SU-DHL-6 (cell line): Measurements from ENCODE around the gene EN2.

ENCODE experiments used
- H2AFZ ChIP-seq: fragments of 200-600 bp; sonication (generic); 2 replicates; pipeline ENCODE4 v1.6.1; 2014; ENCODE audit warnings: low read depth, mild to moderate bottlenecking, moderate library complexity, mixed read lengths, antibody characterized with exemption, low read length; ENCODE audit not compliant: severe bottlenecking
- H3F3A ChIP-seq: fragments of 200-600 bp; shearing (Covaris generic); 2 replicates; pipeline ENCODE4 v1.6.0; 2016; ENCODE audit warnings: antibody characterized with exemption, mild to moderate bottlenecking; ENCODE audit not compliant: insufficient read depth
- H3K27ac ChIP-seq: fragments of 200-600 bp; sonication (generic); 2 replicates; pipeline ENCODE4 v1.5.1; 2016; ENCODE audit warnings: low read depth, mild to moderate bottlenecking, low read length, moderate library complexity, mixed read lengths
- H3K27me3 ChIP-seq: fragments of 200-600 bp; sonication (generic), shearing (Covaris generic); 2 replicates; pipeline ENCODE4 v1.6.0; 2014; ENCODE audit warnings: mild to moderate bottlenecking, low read length
- H3K36me3 ChIP-seq: fragments of 200-600 bp; sonication (generic); 2 replicates; pipeline ENCODE4 v1.6.1; 2014; ENCODE audit warnings: mild to moderate bottlenecking, low read length, mixed read lengths
- H3K4me2 ChIP-seq: fragments of 300-600, 200-600 bp; shearing (Covaris generic), sonication (generic); 2 replicates; pipeline ENCODE4 v1.6.0; 2014; ENCODE audit warnings: low read length, low read depth, mild to moderate bottlenecking; ENCODE audit not compliant: poor library complexity, severe bottlenecking
- H3K4me3 ChIP-seq: fragments of 200-600 bp; sonication (generic); 2 replicates; pipeline ENCODE4 v1.5.1; 2014; ENCODE audit warnings: antibody characterized with exemption, low read length, mild to moderate bottlenecking, mixed read lengths; ENCODE audit not compliant: insufficient read depth, poor library complexity, severe bottlenecking
- H3K79me2 ChIP-seq: fragments of 200-600 bp; sonication (generic); 2 replicates; pipeline ENCODE4 v1.6.1; 2014; ENCODE audit warnings: mild to moderate bottlenecking, low read length, moderate library complexity; ENCODE audit not compliant: insufficient read depth
- H3K9ac ChIP-seq: fragments of 200-600 bp; sonication (generic); 2 replicates; pipeline ENCODE4 v1.7.0; 2014; ENCODE audit warnings: mild to moderate bottlenecking, low read length
- H3K9me2 ChIP-seq: fragments of 200-600 bp; sonication (generic); replicated peaks from 2 replicates; pipeline ENCODE4 v1.6.1; 2014; ENCODE audit warnings: low read length; ENCODE audit not compliant: insufficient read depth
- H3K9me3 ChIP-seq: fragments of 200-600 bp; sonication (generic); 2 replicates; pipeline ENCODE4 v1.6.1; 2014; ENCODE audit warnings: low read length, mixed read lengths; ENCODE audit not compliant: insufficient read depth
- H4K20me1 ChIP-seq: fragments of 200-600 bp; sonication (generic); 2 replicates; pipeline ENCODE4 v1.6.1; 2014; ENCODE audit warnings: low read depth, mild to moderate bottlenecking, antibody characterized with exemption, low read length, moderate library complexity, mixed read lengths
- CTCF ChIP-seq: fragments of 200-600 bp; sonication (generic); IDR thresholded peaks from one replicate; pipeline ENCODE4 v1.5.1; 2017; ENCODE audit warnings: antibody characterized with exemption, mild to moderate bottlenecking, low read length, moderate library complexity; ENCODE audit not compliant: insufficient read depth, poor library complexity, severe bottlenecking
- EZH2phosphoT487 ChIP-seq: fragments of 200-600 bp; sonication (generic), shearing (Covaris generic); conservative IDR thresholded peaks from 2 replicates; pipeline ENCODE4 v1.6.1; 2018; ENCODE audit warnings: mild to moderate bottlenecking, antibody characterized with exemption, low read length, moderate library complexity, mixed read lengths

EN2 gene

GRCh38 chr7:155509725-155510551 lies 52.0 kb downstream of the EN2 start:
- no peaks in the 10 kb centered on the region for H3F3A ChIP-seq
- H3K27ac ChIP-seq, result no peak overlapping the region
- no peaks in the 10 kb centered on the region for H3K27me3 ChIP-seq
- no peak overlapping the region for H3K4me3 ChIP-seq
- no peak overlapping the region for H3K4me2 ChIP-seq
- H3K9me2 ChIP-seq, result no peaks in the 10 kb centered on the region
- H3K9me3 ChIP-seq, result no peaks in the 10 kb centered on the region
- no peak overlapping the region for H2AFZ ChIP-seq
- H4K20me1 ChIP-seq, result no peaks in the 10 kb centered on the region
- TF ChIP-seq CTCF, result no peak
- TF ChIP-seq EZH2phosphoT487, result no peak
- no peaks in the 10 kb centered on the region for H3K36me3 ChIP-seq
- no peak overlapping the region for H3K9ac ChIP-seq
- H3K79me2 ChIP-seq, result no peaks in the 10 kb centered on the region

- Histone ChIP-seq H2AFZ (no peak overlapping the region), H3F3A (no peaks in the 10 kb centered on the region), H3K4me2 (no peak overlapping the region), H3K27ac (no peak overlapping the region), H3K79me2 (no peaks in the 10 kb centered on the region), H3K9ac (no peak overlapping the region), H3K36me3 (no peaks in the 10 kb centered on the region), H3K9me2 (no peaks in the 10 kb centered on the region), H3K27me3 (no peaks in the 10 kb centered on the region), H3K4me3 (no peak overlapping the region), H4K20me1 (no peaks in the 10 kb centered on the region), H3K9me3 (no peaks in the 10 kb centered on the region)
- no peak for TF ChIP-seq EZH2phosphoT487
- TF ChIP-seq CTCF, result no peak
These were observed 53.2 kb downstream of the EN2 start for GRCh38 chr7:155510975-155511701.

- Histone ChIP-seq H3K4me2 (no peak overlapping the region), H4K20me1 (no peaks in the 10 kb centered on the region), H2AFZ (no peak overlapping the region), H3K4me3 (no peak overlapping the region), H3K79me2 (no peaks in the 10 kb centered on the region), H3K9me3 (no peaks in the 10 kb centered on the region), H3K9ac (no peak overlapping the region), H3K9me2 (no peaks in the 10 kb centered on the region), H3K36me3 (no peaks in the 10 kb centered on the region), H3K27me3 (no peaks in the 10 kb centered on the region), H3K27ac (no peak overlapping the region), H3F3A (no peaks in the 10 kb centered on the region)
- no peak for TF ChIP-seq EZH2phosphoT487
- no peak for TF ChIP-seq CTCF
These were observed 53.7 kb downstream of the EN2 start for GRCh38 chr7:155511702-155511996.
